ENCODE measurements around the gene PRKCA. TPM values are rescaled to one million over a fixed set of nuclear protein-coding genes. Genes with fewer than 3 reads are reported as not detected.

Gene PRKCA
- total RNA-seq, 1 donor from 2014 or later: 5.4 TPM

- no peak for DNase-seq
- no peak for ATAC-seq (ENCODE audit: poor library complexity)
- intact Hi-C loops (cut with DNase I): no loop called here
These were observed 538.9 kb downstream of the PRKCA start for GRCh38 chr17:66841328-66841727.

- ATAC-seq (ENCODE audit: poor library complexity): no peak
- no peak for DNase-seq
- intact Hi-C loops (cut with DNase I): no loop called here
These were observed 539.3 kb downstream of the PRKCA start for GRCh38 chr17:66841744-66842143.

- DNase-seq (no peak), ATAC-seq (ENCODE audit: poor library complexity) (no peak)
- intact Hi-C loops (cut with DNase I): no loop called here
These were observed 540.1 kb downstream of the PRKCA start for GRCh38 chr17:66842505-66842904.

- intact Hi-C loops (cut with DNase I): no loop called here
- DNase-seq (no peak), ATAC-seq (ENCODE audit: poor library complexity) (no peak)
These were observed 540.5 kb downstream of the PRKCA start for GRCh38 chr17:66842959-66843358.

DNA sequence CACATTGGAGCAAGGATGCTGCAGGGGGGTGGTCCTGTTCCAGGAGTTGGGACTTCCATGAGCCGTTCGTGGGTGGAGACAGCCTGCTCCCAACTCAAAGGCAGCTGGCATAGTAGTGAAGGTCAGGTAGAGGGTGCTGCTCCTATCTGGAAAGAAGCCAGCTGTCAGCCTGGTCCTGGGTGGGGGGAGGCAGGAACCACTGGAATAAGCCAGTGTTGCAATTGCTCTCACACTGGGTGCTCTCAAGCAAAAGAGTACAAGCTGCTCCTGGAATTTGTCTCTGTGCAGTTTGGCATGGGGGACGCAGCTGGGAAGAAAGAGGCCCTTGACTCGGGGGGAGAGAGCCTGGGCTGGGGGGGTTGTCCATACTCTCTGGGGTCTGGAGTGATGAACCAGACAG is 541.2 kb downstream of the PRKCA start:
- no peak for ATAC-seq (ENCODE audit: poor library complexity)
- no peak for DNase-seq
- intact Hi-C loops (cut with DNase I): no loop called here

DNA sequence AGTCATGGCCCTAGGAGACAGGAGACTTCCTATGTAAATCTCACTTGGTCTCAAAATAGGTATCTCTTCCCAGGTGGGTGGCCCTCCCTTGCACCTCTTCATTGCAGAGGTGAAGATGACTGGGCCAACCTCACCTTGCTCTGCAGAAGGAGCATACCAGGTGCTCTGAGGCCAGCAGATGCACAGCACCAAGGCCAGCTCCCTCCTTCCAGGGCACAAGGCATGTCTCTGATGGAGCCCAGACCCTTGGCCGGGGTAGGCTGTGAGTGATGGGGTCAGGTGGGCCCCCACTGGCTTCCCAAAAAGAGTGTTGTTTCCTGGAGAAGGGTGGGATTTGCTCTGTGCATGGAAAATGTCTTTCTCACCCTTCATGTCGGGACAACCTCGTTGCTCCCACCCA is 545.3 kb downstream of the PRKCA start:
- DNase-seq (no peak), ATAC-seq (ENCODE audit: poor library complexity) (no peak)
- intact Hi-C loops (cut with DNase I): no loop called here

DNA sequence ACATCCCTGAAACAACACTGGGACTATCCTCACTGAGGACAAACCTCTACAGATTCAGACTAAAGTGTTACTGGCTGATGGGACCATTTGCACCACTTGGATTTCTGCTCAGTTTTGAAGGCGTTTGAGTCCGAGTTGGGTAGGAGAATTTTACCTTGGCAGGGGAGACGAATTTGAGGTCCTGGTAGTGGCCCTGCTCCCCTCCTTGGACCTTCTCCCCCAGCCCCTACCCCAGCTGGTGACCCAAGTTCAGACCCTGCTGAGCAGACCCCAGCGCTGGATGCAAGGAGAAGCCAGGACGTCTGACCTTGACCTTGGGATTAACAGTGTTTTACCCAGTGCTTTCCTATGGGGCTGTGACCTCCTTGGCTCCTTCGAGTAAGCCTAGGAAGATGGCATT is 546.1 kb downstream of the PRKCA start:
- ATAC-seq (ENCODE audit: poor library complexity) (no peak), DNase-seq (no peak)
- intact Hi-C loops (cut with DNase I): no loop called here

- DNase-seq (no peak), ATAC-seq (ENCODE audit: poor library complexity) (no peak)
- intact Hi-C loops (cut with DNase I): no loop called here
These were observed 546.7 kb downstream of the PRKCA start for GRCh38 chr17:66849032-66849655.

- ATAC-seq (ENCODE audit: poor library complexity) (peak; percentile 92), DNase-seq (no peak)
- intact Hi-C loops (cut with DNase I): no loop called here
These were observed 547.6 kb downstream of the PRKCA start for GRCh38 chr17:66849851-66850580.

- ATAC-seq (ENCODE audit: poor library complexity) (no peak), DNase-seq (no peak)
- intact Hi-C loops (cut with DNase I): no loop called here
These were observed 548.3 kb downstream of the PRKCA start for GRCh38 chr17:66850692-66851091.

- no peak for DNase-seq
- intact Hi-C loops (cut with DNase I): no loop called here
These were observed 552.8 kb downstream of the PRKCA start for GRCh38 chr17:66855204-66855603.

DNA sequence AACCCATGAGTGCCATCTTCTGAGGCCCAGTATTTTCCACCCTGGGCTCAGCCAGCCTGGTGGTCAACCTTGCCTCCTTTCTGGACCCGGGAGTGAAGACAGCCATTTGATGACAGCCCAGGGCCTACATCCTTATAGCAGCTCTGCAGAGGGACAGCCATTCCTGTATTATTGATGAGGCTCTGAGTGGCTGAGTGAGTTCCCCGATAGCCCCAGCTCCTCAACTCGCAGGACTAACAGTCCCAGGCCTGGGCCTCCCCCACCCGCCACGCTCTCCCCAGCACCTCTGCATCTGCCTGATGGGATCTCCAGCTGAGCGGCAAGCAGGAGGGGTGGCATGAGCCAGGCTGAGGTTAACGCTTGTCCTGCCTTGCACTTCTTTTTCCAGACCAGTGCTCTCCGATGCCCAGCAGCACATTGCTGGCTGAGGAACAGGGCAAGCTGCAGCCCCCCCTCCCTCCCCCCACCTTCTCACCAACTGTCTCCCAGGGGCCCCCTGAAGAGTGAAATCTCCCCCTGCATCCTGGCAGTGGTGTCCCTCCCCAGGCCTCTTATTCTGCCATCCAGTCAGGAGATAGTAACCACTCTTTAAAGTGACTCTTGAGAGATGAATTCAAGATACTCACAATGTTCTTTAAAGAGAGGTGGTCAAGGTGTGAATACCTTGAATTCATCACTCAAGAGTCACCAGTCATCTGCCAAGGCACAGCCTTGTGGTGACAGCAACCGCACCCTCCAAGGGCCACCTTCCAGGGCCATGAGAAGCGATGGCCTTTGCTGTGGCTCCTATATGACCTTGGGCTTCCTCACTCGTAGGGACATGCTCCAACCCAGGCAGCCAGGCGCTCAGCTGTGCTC is 556.0 kb downstream of the PRKCA start:
- intact Hi-C loops (cut with DNase I): no loop called here
- DNase-seq: no peak
- ATAC-seq (ENCODE audit: poor library complexity): no peak

More at GRCh38 chr17:66855204-66855603, 552.8 kb downstream of the PRKCA start:
- ATAC-seq (ENCODE audit: poor library complexity): no peak

DNA sequence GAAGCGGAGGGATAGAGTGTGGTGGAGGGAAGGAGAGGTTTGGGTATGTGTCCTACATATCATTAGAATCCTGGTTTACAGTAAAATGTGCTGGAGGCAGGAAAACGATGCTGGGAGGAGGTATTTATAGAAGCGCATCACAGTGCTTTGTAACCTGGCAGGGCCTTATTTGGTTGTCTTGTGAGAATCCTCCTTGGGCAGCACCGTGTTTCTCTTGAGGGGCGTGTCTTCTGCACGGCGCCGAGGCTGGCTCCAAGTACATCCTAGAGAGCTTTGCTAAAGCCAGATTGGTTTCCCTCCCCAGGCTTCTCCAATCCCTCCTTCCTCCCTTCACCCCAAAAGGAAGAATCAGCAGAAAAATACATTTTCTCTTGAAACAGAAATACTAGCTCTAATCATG is 556.9 kb downstream of the PRKCA start:
- no peak for DNase-seq
- no peak for ATAC-seq (ENCODE audit: poor library complexity)
- intact Hi-C loops (cut with DNase I): no loop called here

DNA sequence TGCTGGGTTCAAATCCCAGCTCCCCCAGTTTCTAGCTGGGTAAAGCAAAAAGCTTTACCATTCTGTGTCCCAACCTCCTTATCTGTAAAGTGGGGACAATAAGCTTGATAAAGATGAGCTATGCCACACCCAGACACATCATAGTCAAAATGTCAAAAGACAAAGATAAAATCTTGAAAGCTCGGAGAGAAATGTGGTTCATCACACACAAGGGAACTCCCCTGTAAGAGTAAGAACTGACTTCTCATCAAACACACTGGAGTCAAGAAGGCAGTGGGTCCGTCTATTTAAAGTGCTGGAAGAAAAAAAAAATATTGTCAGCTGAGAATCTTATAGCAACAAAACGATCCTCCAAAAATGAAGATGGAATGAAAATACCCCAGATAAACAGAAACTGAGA is 557.8 kb downstream of the PRKCA start:
- no peak for DNase-seq
- ATAC-seq (ENCODE audit: poor library complexity): no peak
- intact Hi-C loops (cut with DNase I): no loop called here

Small RNA genes lying within 50 kb of the gene (microRNA-seq; reads per million reads assigned to microRNA genes)
- gene MIR634: not detected

Other genes with a start within 250 kb of the PRKCA start
- 20.7 TPM for gene CEP112, start 110.5 kb upstream of the PRKCA start, total RNA-seq
- 0.32 TPM for gene APOH, start 73.2 kb upstream of the PRKCA start, total RNA-seq